Gastroesophageal sphincter (tissue), 4 donors: ENCODE data around the gene DMAP1. TPM values are rescaled to one million over a fixed set of nuclear protein-coding genes. Genes with fewer than 3 reads are reported as not detected.

ENCODE experiments used
- ATAC-seq: fragments of 150-250 bp; one replicate; pipeline ENCODE4 v1.9.1; 2016; ENCODE audit warnings: mild to moderate bottlenecking, moderate library complexity
- H3K27ac ChIP-seq, 4 donors: fragments of 200-600 bp; sonication (generic) in 3 of 4; 1 replicate in 3 of 4; 2 replicates in 1 of 4; pipeline ENCODE4 v1.5.1; 2016 to 2019
- H3K27me3 ChIP-seq: fragments of 200-600 bp; sonication (generic); one replicate; pipeline ENCODE4 v1.5.1; 2019
- H3K36me3 ChIP-seq, 2 donors: fragments of 200-600 bp; sonication (generic); one replicate each; pipeline ENCODE4 v1.5.1; 2019; ENCODE audit warnings: control low read depth in 1 of 2
- H3K4me1 ChIP-seq, 3 donors: fragments of 200-600 bp; sonication (generic); 1 replicate in 2 of 3; 2 replicates in 1 of 3; pipeline ENCODE4 v1.5.1; 2016 to 2019; ENCODE audit warnings: control low read depth in 2 of 3
- H3K4me3 ChIP-seq, 2 donors: fragments of 200-600 bp; sonication (generic); one replicate each; pipeline ENCODE4 v1.5.1; 2019; ENCODE audit warnings: mild to moderate bottlenecking in 1 of 2, moderate library complexity in 1 of 2
- H3K9me3 ChIP-seq, 3 donors: fragments of 200-600 bp; sonication (generic); one replicate each; pipeline ENCODE4 v1.5.1; 2017 to 2019; ENCODE audit warnings: control low read depth in 2 of 3
- CTCF ChIP-seq, 4 experiments: fragments of 200-600 bp in 2 of 4; fragments of 450-650 bp in 2 of 4; sonication (generic) in 1 of 4; IDR thresholded peaks; one replicate each; pipeline ENCODE4 v1.5.1; 2017 to 2019; ENCODE audit warnings: antibody characterized with exemption in 4 of 4, mild to moderate bottlenecking in 2 of 4, moderate library complexity in 2 of 4
- EP300 ChIP-seq: sonication (generic); formaldehyde crosslinking; IDR thresholded peaks from one replicate; pipeline ENCODE4 v1.6.1; 2017; ENCODE audit warnings: antibody characterized with exemption, mild to moderate bottlenecking
- POLR2A ChIP-seq, 2 donors: fragments of 450-650 bp; IDR thresholded peaks; one replicate each; pipeline ENCODE4 v1.6.1; 2017; ENCODE audit warnings: antibody characterized with exemption in 2 of 2, mild to moderate bottlenecking in 2 of 2, moderate library complexity in 1 of 2
- POLR2AphosphoS5 ChIP-seq: sonication (generic); formaldehyde crosslinking; IDR thresholded peaks from one replicate; pipeline ENCODE4 v1.6.1; 2017; ENCODE audit warnings: antibody characterized with exemption
- WGBS, 2 donors: methylation state at CpG; one replicate each; pipeline ENCODE4 v1.1.5; 2018; ENCODE audit warnings: low coverage in 1 of 2; 5-methylcytosine and 5-hydroxymethylcytosine counted together
- total RNA-seq, 4 donors: library from RNA; depleted of rRNA; stranded (reverse); fragments of >200 nt; gene quantifications; one replicate each; pipeline ENCODE4 v1.1.0, GENCODE V29; 2016

The DMAP1 gene
- total RNA-seq, 4 donors from 2014 or later = 28.0 to 37.1 (median 33.7) TPM

GRCh38 chr1:44261171-44261817 is 48.0 kb downstream of the DMAP1 start:
- Histone ChIP-seq H3K9me3 (no peaks in the 10 kb centered on the region), H3K4me3 (no peak overlapping the region), H3K27ac (no peak overlapping the region), H3K36me3 (peaks cover 0 to 17% of the 10 kb centered on the region in 2 donors), H3K4me1 (no peaks in the 10 kb centered on the region), H3K27me3 (no peaks in the 10 kb centered on the region)
- ATAC-seq = no peak
- TF ChIP-seq POLR2AphosphoS5 = no peak
- TF ChIP-seq EP300 = no peak
- TF ChIP-seq POLR2A (IDR thresholded peaks at IDR 0.05) = no peak
- no peak for TF ChIP-seq CTCF (IDR thresholded peaks at IDR 0.05)
- 92 to 95% methylated on average over 17 to 23 of the region's 27 CpGs for WGBS, 2 donors

GRCh38 chr1:44261962-44262361 is 48.7 kb downstream of the DMAP1 start:
- no peak for ATAC-seq
- Histone ChIP-seq H3K4me1 (no peaks in the 10 kb centered on the region), H3K27ac (no peak overlapping the region), H3K36me3 (peaks cover 0 to 11% of the 10 kb centered on the region in 2 donors), H3K9me3 (no peaks in the 10 kb centered on the region), H3K27me3 (no peaks in the 10 kb centered on the region), H3K4me3 (no peak overlapping the region)
- WGBS, 2 donors = 83% methylated on average over 1 of the region's 5 CpGs; no CpG with 5 or more reads in 1 of the 2 donors
- no peak for TF ChIP-seq POLR2AphosphoS5
- TF ChIP-seq POLR2A (IDR thresholded peaks at IDR 0.05) = no peak
- TF ChIP-seq CTCF (IDR thresholded peaks at IDR 0.05) = no peak
- TF ChIP-seq EP300 = no peak

GRCh38 chr1:44262414-44262813 is 49.1 kb downstream of the DMAP1 start:
- H3K4me3 ChIP-seq = no peak overlapping the region
- 78% methylated on average over 1 of the region's 6 CpGs; no CpG with 5 or more reads in 1 of the 2 donors for WGBS, 2 donors
- no peak for ATAC-seq

GRCh38 chr1:44262816-44263567 is 49.7 kb downstream of the DMAP1 start:
- ATAC-seq = no peak
- H3K36me3 ChIP-seq = peaks cover 0 to under 1% of the 10 kb centered on the region in 2 donors
- no peak for TF ChIP-seq EP300
- TF ChIP-seq POLR2AphosphoS5 = no peak
- no peak for TF ChIP-seq POLR2A (IDR thresholded peaks at IDR 0.05)
- no peak for TF ChIP-seq CTCF (IDR thresholded peaks at IDR 0.05)
- WGBS, 2 donors = 88% methylated on average over 2 of the region's 4 CpGs; no CpG with 5 or more reads in 1 of the 2 donors
- H3K4me3 ChIP-seq = no peak overlapping the region
- no peaks in the 10 kb centered on the region for H3K9me3 ChIP-seq
- H3K27ac ChIP-seq = no peak overlapping the region
- H3K27me3 ChIP-seq = no peaks in the 10 kb centered on the region
- no peaks in the 10 kb centered on the region for H3K4me1 ChIP-seq

More at GRCh38 chr1:44262414-44262813, 49.1 kb downstream of the DMAP1 start:
- H3K9me3 ChIP-seq = no peaks in the 10 kb centered on the region
- H3K36me3 ChIP-seq = peaks cover 0 to 6% of the 10 kb centered on the region in 2 donors
- H3K27me3 ChIP-seq = no peaks in the 10 kb centered on the region
- H3K4me1 ChIP-seq = no peaks in the 10 kb centered on the region
- TF ChIP-seq POLR2AphosphoS5 = no peak
- TF ChIP-seq POLR2A (IDR thresholded peaks at IDR 0.05) = no peak
- TF ChIP-seq CTCF (IDR thresholded peaks at IDR 0.05) = no peak
- TF ChIP-seq EP300 = no peak
- H3K27ac ChIP-seq = no peak overlapping the region
